G401 (cell line): ENCODE results near the gene RHPN2. TPM values are rescaled to one million over a fixed set of nuclear protein-coding genes. Genes with fewer than 3 reads are reported as not detected.
"Not testable (repeated sequence)": the region's sequence is repeated elsewhere in the genome, so short reads cannot be mapped to it uniquely, and the experiment has no call there.

Experiments
- DNase-seq: peaks from one replicate; pipeline ENCODE4 v3.0.0-alpha.2; 2015; ENCODE audit warnings: low spot score
- in situ Hi-C: cut with HindIII; loops from 2 replicates; pipeline ENCODE4 v1.10.0; 2016; ENCODE audit warnings: low sequenced_read_pairs, mixed read lengths
- total RNA-seq: library from RNA; depleted of rRNA; stranded (reverse); fragments of >200 nt; shearing (Covaris generic); gene quantifications from 2 replicates; pipeline ENCODE4 v1.2.3, GENCODE V29; 2014

RHPN2 gene
- total RNA-seq, 1 experiment from 2014 or later, result 10.6 TPM

DNA sequence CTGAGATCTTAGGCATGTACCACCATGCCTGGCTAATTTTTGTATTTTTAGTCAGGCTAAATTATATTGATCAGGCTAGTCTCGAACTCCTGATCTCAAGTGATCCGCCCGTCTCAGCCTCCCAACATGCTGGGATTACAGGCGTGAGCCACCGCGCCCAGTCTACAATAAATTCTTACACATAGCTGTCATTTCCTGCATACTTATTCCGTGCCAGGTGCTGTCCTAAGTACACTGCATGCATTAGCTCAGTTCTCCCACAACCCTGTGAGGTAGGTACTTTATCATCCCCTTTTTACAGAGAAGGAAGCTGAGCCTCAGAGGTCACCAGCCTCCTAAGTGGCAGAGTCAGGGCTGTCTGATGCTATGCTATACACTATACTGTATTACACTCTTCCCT lies 7.2 kb upstream of the RHPN2 start:
- in situ Hi-C loops, result no loop called here
- DNase-seq, result no peak

DNA sequence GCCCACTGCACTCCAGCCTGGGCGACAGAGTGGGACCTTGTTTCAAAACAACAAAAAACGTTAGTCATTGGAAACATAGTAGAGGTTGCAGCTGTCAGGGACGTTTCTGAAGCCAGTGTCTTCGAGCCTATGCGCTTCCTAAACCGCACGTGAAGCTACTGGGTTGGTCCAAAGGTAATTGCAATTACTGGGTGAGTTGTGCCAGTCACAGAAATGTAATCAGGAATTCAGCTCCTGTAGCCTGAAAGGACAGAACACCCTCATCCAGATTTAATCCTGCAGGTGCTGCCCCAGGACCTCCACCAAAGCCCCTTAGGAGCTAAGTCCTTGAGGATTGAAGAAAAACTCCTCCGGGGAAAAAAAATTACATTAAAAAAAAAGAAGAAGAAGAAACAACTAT lies 2.4 kb upstream of the RHPN2 start:
- no peak for DNase-seq
- in situ Hi-C loops, result no loop called here

DNA sequence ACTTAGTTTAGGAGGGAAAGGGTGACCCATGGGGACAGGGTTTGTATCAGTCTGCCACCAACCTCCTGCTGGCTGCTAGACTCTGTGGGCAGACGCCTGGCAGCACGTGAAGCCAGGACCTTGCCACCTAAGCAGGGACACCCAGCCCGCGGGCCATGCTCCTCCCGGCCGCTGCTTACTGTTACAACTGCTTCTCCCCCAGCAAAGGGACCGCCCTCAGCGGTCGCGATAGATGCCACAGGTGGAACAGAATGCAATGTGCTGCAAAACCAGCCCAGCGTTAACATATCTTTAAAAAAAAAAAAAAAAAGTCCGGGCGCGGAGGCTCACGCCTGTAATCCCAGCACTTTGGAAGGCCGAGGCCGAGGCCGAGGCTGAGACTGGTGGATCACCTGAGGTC lies 1.9 kb upstream of the RHPN2 start:
- in situ Hi-C loops, result no loop called here
- no peak for DNase-seq

DNA sequence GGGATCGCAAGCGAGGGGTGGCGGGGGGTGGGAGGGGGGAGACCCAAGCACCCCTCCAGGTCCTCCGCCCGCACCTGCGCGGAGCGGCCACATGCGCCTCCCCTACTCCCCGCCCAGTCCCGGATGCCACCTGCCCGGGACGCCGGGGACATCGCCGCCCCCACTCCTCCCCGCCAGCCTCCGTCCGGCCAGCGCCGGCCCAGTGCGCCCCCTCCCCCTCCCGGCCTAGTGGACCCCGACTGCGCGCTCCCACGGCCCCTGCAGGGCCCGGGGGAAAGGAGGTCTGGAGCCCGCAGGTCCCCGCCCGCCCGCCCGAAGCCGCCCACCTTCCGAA lies 263 bp downstream of the RHPN2 start:
- no peak for DNase-seq

DNA sequence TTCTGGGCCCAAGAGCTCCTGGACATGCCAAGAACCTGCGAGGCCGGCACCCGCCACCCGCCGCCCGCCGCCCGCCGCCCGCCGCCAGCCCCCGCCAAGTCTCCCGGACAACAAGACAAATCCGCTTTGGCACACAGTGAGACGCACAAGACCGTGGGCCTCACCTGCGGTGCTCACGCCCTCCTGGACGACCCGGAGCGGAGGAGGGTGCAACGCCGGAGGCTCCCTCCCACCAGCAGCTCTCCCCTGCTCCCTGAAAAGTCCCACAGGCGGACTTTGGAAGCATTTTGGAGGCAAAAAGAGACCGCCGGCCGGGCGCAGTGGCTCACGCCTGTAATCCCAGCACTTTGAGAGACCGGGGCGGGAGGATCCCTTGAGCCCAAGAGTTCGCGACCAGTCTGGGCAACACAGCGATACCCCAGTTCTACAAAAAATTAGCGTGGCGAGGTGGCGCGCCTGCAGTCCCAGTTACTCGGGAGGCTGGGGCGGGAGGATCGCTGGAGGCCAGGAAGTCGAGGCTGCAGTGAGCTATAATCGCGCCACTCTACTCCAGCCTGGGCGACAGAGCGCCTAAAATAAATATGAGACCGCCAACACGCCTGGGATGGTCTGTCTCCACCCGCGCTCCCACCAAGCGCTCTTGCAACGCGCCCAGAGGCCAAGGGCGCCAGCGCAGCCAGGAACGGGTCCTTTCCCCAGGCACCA lies 783 bp downstream of the RHPN2 start:
- DNase-seq, result no peak
- in situ Hi-C loops, result no loop called here

More for the DNA sequence above, 263 bp downstream of the RHPN2 start:
- in situ Hi-C loops, result no loop called here

DNA sequence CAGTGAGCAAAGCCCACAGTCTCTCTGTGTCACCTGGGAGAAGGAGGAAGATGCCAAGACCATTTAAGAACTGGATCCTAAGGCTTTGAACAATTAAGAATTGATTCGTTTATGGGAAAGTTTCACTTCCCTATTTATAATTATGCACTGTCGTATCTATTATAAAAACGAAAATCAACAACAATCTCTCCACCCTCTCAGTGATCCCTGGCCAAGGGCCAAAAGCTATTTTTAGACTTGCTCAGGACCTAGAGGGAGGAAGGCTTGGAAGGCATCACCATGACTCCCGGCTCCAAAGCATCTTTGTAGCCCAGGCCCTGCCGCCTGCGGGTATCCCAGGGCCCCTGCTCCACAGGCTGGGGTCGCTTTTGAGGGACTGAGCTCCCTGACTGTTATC lies 1.3 kb downstream of the RHPN2 start:
- DNase-seq, result peak; percentile 80
- in situ Hi-C loops, result no loop called here

DNA sequence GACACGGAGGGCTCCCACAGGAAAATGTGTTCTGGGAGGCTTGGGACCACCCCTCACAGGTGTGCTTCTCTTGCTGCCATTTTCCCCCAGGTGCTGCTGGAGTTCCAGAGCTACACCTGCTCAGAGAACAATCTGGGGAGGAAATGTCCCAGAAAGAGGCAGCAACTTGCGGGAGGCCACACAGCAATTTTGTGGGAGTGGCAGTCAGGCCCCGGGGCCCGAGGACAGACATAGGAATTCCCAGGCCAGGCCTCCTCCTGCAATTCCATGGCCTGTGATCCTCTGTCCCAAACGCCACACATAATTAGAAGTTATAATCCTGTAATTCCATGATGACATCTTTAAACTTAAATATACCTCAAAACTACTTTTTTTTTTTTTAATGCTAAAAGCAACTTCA lies 1.8 kb downstream of the RHPN2 start:
- no peak for DNase-seq
- in situ Hi-C loops, result no loop called here

DNA sequence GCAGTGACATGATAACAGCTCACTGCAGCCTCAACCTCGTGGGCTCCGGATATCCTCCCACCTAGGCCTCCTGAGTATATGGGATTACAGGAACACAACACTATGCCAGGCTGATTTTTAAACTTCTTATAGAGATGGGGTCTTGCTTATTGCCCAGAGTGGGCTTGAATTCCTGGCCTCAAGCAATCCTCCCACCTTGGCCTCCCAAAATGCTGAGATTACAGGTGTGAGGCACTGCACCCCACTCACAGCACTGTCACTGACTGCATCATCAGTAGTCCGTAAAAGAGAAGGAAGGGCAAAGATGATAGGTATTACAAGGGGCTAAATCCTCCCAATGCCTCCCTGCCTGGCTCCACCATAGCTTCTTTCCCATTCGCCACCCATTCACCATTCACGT lies 4.1 kb downstream of the RHPN2 start:
- no peak for DNase-seq
- in situ Hi-C loops, result no loop called here

DNA sequence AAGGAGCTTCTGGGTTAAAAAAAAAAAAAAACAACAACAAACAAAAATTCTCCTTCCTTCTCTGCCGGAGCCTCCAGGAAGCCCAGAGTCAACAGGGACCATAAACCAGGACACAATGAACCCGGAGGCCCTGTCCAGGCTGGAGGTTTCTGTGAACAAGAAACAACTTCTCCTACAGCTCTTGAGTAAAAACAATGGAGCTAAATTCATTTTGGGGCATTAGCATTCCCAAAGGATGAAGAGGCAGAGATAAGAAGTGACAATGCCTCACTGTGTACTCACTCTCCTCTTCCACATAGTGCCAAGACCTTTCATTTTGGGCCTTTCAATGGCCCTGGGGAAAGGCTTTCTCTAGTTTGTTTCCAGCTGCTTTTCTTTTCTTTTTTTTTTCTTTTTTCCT lies 9.0 kb downstream of the RHPN2 start:
- in situ Hi-C loops, result no loop called here
- DNase-seq, result no peak

DNA sequence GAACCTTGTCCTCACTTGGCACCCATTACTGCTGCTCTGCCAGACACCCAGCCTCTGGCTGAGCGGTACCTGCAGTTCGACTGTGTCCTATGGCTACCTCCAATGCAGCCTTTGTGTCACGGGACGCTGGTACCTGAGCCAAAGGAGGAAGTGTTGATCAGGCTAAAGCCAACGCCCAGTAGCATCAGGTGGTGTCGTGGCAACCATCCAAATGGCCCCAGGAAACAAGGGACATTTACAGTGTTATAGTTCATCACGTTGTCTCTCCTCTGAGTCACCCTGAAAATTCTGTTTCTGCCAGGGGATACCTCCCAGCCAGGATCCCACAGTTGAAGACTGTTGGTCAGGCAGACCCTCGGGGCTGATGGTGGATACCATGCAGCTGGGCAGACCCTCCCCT lies 10.1 kb downstream of the RHPN2 start:
- in situ Hi-C loops, result no loop called here
- DNase-seq, result no peak

DNA sequence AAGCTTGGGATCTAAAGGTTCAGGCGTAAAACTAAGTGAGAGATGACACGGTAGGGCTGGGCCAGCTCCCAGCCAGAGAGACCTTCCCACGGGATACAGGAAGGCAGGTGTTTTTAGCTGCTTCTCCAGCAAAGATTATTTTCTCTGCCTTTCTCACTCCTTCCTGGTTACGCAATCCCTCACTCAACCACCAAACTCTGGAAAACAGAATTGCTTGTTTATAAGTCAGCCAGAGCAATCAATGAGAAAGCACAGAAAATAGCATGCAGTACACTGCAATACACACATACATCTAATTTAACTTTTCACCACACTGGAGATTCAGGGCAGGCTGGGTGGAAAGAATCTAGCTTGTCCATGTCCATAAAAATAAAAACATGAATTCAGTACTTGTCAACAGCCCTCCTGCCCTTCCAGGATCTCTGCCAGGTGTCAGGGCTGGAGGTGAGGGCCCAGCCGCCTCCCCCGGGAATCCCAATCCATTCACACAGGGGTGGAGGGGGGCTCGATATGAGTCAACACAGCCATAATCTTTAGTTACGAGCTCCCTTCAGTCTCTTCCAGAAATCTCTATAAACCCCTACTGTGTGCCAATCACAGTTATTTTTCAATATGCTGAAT lies 12.2 kb downstream of the RHPN2 start:
- no peak for DNase-seq
- in situ Hi-C loops, result no loop called here

DNA sequence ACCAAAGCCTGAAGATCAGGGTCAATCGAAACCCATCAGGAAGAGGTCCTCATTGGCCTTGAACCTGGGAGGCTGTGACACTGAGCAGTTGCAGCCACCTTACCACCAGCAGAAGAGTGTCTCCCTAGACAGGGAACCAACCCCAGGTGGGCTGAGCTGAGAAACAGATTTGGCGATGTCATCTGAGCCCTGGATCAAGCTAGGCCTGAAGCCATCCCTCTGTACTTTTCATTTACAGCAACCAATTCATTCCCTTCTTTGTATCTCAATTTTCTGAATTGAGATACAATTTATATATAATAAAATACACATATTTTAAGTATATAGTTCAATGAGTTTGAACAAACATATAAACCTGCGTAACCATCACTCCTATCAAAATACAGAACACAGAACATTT lies 14.6 kb downstream of the RHPN2 start:
- in situ Hi-C loops, result no loop called here
- DNase-seq, result no peak

DNA sequence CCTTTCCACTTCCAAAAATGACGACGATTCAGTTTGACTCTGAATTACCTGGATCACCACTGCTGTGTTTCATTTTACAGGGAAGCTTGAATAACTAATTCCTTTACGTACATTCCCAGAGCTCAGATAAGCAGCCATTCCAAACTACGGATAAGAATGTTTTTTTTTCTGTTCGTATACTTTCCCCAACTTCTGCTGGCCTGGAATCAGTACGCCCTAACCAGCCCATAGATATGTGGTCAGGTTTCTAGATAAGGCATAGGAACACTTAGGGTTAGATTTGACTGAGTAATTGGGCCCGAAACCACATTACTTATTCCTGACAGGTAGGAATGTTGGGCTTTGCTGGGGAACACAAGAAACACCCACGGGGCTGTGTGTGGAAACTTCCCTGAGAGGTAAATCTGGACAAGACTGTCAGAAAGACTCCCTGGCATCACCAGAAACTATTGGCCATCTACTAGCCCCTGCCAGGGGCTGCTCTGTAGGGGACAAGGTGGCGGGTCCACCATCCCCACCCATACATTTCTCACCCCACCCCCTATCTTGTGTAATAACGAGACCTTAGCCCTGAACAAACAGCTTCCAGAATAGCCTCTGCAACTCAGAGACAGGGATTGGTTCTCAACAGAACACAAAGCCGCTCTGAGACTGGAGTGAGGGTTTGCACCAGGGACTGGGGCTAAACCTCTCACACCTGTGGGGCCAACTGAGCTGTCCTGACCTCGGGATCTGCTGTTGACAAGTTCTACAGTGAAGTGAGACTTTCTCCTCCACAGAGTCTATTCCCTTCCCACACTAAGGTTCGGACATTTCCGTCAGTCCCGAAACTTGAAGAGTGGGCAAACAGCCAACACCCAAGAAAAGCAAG lies 15.6 kb downstream of the RHPN2 start:
- in situ Hi-C loops, result no loop called here
- DNase-seq, result no peak

DNA sequence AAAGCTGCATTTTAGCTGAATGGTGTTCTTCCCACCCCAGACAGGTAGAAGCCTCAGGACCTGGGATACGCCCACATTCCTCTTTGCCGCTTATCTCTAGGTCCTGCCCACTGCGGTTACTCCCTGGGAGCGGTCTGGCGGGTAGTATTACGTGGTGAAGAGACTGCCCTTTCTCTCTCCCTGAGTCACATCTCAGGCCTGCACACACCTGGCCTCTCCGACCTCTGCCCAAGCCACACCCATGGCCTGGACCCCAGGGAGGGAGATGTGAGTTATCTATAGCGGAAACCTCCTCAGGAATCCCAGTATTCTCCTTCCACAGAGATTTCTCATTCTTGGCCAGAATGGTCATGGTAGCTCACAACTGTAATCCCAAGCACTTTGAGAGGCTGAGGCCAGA lies 17.3 kb downstream of the RHPN2 start:
- DNase-seq, result no peak
- in situ Hi-C loops, result no loop called here

DNA sequence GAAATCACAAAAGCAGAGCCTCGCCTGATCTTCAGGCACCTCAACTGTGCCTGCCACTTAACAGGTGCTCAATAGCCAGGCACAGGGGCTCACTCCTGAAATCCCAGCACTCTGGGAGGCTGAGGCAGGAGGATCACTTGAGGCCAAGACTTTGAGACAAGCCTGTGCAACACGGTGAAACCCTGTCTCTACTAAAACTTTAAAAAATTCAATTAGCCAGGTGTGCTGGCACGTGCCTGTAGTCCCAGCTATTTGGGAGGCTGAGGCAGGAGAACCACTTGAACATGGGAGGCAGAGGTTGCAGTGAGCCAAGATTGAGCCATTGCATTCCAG lies 22.9 kb downstream of the RHPN2 start:
- in situ Hi-C loops, DNase-seq: not testable (repeated sequence)

DNA sequence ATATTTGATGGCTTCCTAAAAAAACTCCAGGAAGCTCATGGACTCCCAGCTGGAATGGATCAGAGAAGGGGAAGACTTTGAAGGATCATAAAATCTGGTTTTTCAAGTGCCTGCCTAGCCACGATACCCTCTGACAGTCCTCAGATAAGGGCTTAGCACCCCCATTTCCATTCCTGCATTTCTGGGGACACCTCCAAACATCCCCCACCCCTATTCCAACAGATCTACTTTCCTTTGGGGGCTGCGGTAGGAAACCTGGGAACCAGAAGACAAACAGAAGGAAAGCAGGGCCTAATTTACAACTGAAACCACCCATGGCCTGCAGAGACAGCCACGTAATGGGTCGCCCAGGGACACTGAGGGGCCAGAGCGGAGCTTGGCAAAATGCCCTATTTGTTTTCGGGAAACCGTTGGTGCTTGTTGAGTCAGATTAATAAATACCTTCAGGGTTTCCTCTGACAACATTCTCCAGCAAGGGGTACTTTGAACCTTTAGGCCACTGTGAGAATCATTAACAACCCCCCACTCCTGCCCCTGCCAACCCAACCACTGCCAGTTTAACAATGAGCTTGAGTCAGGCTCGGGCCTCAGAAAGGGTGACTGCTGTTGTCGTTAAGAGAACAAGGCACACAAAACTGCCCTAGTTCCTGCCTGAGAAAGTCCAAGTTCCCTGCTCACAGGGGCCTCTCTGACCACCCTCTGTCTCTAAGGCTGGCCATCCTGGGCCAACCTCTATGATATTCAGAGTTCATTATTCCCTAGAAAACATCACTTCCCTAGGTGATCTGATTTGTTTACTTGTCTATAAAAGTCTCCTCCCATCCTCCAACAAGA lies 23.5 kb downstream of the RHPN2 start:
- in situ Hi-C loops, result no loop called here
- DNase-seq, result no peak

DNA sequence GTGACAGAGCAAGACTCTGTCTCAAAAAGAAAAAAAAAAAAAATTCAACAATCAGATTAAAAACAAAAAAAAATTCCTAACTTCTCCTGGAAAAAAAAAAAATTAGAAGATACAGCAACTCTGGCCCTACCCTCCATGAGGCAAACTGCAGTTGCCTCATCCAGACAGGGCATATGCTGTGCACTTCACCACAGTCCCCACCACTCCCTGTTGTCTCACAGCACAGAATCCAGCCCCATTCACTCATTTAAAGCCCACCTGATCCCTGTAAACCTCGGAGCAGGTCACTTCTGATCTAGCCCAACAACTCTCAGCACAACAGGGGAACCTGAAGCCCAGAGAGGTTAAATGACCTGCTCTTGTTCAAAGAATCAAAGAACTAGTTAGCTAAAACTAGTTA lies 24.9 kb downstream of the RHPN2 start:
- no peak for DNase-seq
- in situ Hi-C loops, result no loop called here

DNA sequence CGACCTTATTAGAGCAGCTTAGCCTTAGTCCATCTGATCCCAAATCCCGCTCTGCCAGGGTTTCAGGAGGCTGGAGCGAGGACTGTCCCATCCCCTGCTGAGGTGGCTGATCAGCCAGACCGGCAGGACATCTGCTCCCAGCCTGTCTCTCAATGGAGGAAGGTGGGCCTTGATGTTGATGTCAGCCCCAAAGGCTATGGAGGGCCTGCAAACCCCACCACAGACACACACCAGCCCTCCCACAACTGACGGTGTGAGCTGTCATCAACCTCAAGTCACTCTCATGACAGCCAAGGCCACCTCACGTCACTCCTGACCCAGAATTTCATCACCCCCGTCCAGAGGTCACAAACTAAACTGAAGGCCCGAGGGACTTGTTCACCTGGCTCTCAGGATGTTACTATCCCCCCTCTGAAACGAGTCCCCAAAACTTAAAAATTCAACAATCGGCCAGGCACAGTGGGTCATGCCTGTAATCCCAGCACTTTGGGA lies 25.5 kb downstream of the RHPN2 start:
- peak; percentile 71 for DNase-seq
- in situ Hi-C loops, result no loop called here

DNA sequence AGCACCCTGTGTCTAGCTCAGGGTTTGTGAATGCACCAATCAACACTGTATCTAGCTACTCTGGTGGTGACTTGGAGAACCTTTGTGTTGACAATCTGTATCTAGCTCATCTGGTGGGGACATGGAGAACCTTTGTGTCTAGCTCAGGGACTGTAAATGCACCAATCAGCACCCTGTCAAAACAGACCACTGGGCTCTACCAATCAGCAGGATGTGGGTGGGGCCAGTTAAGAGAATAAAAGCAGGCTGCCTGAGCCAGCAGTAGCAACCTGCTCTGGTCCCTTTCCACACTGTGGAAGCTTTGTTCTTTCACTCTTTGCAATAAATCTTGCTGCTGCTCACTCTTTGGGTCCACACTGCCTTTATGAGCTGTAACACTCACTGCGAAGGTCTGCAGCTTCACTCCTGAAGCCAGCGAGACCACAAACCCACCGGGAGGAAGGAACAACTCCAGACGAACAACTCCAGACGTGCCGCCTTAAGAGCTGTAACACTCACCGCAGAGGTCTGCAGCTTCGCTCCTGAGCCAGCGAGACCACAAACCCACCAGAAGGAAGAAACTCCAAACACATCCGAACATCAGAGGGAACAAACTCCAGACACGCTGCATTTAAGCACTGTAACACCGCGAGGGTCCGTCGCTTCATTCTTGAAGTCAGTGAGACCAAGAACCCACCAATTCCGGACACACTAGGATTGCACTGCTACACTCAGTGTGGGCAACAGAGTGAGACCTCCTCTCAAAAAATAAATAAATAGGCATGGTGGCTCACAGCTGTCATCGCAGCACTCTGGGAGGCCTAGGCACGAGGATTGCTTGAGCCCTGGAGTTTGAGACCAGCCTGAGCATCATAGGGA lies 27.3 kb downstream of the RHPN2 start:
- in situ Hi-C loops, DNase-seq: not testable (repeated sequence)
